Right cardiac atrium (tissue), 5 donors: ENCODE data around the gene GNAI3. TPM values are rescaled to one million over a fixed set of nuclear protein-coding genes. Genes with fewer than 3 reads are reported as not detected.

Experiments used
- ATAC-seq, 2 donors: fragments of 200-7000 bp; cut with Tn5 transposase; one replicate each; pipeline versions ENCODE4 v1.8.0 to v1.9.1; 2020; ENCODE audit warnings: moderate library complexity in 2 of 2, mild to moderate bottlenecking in 1 of 2
- DNase-seq, 3 donors: peaks; one replicate each; pipeline ENCODE4 v3.0.0-alpha.2; 2020
- H3K27ac ChIP-seq: one replicate; pipeline ENCODE4 v1.5.1; 2013; ENCODE audit warnings: mild to moderate bottlenecking, low read length, control low read depth, moderate library complexity
- H3K27me3 ChIP-seq: one replicate; pipeline ENCODE4 v1.6.1; 2013; ENCODE audit not compliant: control insufficient read depth, insufficient read depth
- H3K4me1 ChIP-seq: one replicate; pipeline ENCODE4 v1.6.1; 2013; ENCODE audit warnings: low read length; ENCODE audit not compliant: control insufficient read depth, insufficient read depth
- H3K4me3 ChIP-seq: one replicate; pipeline ENCODE4 v1.5.1; 2013; ENCODE audit warnings: low read length, control low read depth
- H3K9me3 ChIP-seq: one replicate; pipeline ENCODE4 v1.6.1; 2013; ENCODE audit warnings: low read length; ENCODE audit not compliant: control insufficient read depth
- WGBS: extraction: QIAGEN DNeasy Blood & Tissue Kit; methylation state at CpG from one replicate; pipeline ENCODE4 v1.1.7; 2013; 5-methylcytosine and 5-hydroxymethylcytosine counted together
- intact Hi-C, 4 donors: fragments of 100-400 bp; cut with DNase I; formaldehyde crosslinking; loops; one replicate each; pipeline versions ENCODE4 v1.11.0 to v1.14.0; 2022 to 2023
- polyA plus RNA-seq: library from polyadenylated mRNA; stranded (reverse); fragments of 200-250 nt; gene quantifications from one replicate; pipeline ENCODE4 v1.2.3, GENCODE V29; 2013
- total RNA-seq, 4 donors: library from RNA; stranded (reverse); fragmentation: NEBNext Ultra II Directional; extraction: Animal tissue kit (Norgen Biotek cat#: 25700); gene quantifications; one replicate each; pipeline ENCODE4 v1.2.1, GENCODE V29; 2021
- donor health status: healthy with polysubstance abuse.
- donor health status: DM: no; HTN: yes; CAD: no.
- donor health status: DM: no; HTN: no; CAD: no.
- donor health status: DM: no; HTN: yes; CAD: no; lungs with severe emphysema.
- donor health status: DM: yes; HTN: yes; CAD: no.

Gene GNAI3
- total and polyA plus RNA-seq, 5 donors, result 1.6 to 4.7 (median 2.7) TPM

DNA sequence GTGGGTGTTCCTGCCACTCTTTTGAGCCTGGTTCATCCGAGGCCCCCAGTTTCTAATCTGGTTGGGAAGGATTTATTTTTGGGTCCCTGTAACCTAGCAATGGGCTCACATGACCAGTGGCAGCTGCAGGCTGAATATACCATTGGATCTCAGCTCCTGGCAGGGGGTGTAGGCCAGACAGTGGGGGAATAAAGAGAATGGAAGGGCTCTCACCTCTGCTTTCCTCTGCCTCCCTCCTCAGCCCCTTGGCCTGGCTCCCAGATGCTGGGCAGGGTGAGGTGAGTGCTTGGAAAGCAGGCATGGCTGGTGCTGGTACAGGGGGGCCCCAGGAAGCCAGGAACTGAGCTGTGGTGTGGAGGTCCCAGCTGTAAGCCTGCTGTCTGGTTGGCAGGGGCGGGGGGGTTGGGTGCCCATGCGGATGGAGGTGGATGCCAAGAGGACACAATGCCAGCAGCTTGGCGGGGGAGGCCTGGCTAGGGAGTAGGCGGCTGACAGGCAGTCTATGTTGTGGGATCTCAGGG lies 12.4 kb upstream of the GNAI3 start:
- H3K4me1 ChIP-seq, result no peaks in the 10 kb centered on the region
- no peaks in the 10 kb centered on the region for H3K27me3 ChIP-seq
- no peaks in the 10 kb centered on the region for H3K9me3 ChIP-seq
- peak; percentile 23 to 81 (median 71) for DNase-seq
- 47% methylated on average over 5 of the region's 5 CpGs for WGBS
- no peak overlapping the region for H3K4me3 ChIP-seq
- H3K27ac ChIP-seq, result peak overlapping the region; percentile 81
- ATAC-seq, result peak; percentile 56 to 68
- intact Hi-C loops, result no loop called here

- intact Hi-C loops, result no loop called here
- no peak for DNase-seq
- no peaks in the 10 kb centered on the region for H3K27me3 ChIP-seq
- H3K9me3 ChIP-seq, result no peaks in the 10 kb centered on the region
- H3K27ac ChIP-seq, result no peak overlapping the region
- 85% methylated on average over 9 of the region's 9 CpGs for WGBS
- no peak for ATAC-seq
- H3K4me3 ChIP-seq, result no peak overlapping the region
- H3K4me1 ChIP-seq, result no peaks in the 10 kb centered on the region
Measured at GRCh38 chr1:109537450-109538178, 10.8 kb upstream of the GNAI3 start.

DNA sequence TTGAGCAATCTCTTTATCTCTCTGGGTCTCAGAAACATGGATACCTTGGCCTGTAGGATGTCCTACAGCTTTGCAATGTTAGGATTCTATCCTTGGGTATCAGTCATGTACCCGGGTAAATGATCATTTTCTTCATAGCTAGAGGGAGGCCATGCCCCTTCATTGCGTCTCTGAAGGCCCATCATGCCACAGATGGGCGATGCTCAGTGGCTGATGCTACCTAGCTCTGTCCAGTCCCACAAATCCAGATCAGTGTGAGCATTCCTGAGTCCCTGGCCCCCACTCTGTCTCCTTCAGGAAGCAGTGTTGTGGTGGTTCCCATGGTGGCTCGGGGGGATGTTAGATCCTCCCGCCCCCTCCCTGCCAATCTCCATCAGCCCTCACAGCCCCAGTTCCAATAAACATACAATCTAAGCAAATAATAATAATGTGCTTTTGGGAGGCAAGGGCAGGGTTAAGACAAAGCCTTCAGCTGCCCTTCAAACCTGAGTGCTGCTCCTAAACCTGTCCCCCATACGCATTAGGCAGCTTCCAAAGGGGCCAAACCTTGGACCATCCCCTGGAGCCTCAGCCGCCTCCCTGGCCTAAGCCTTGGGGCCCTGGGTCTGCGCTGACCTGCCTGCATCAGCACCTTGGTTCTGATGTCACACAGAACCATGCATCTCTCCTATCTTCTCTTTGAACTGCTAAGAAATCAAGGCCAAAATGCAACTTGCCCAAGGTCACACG lies 9.4 kb upstream of the GNAI3 start:
- H3K27me3 ChIP-seq, result no peaks in the 10 kb centered on the region
- no peaks in the 10 kb centered on the region for H3K4me1 ChIP-seq
- H3K9me3 ChIP-seq, result no peaks in the 10 kb centered on the region
- no peak for DNase-seq
- H3K27ac ChIP-seq, result no peak overlapping the region
- ATAC-seq, result no peak
- intact Hi-C loops, result no loop called here
- H3K4me3 ChIP-seq, result no peak overlapping the region
- WGBS, result 87% methylated on average over 9 of the region's 9 CpGs

DNA sequence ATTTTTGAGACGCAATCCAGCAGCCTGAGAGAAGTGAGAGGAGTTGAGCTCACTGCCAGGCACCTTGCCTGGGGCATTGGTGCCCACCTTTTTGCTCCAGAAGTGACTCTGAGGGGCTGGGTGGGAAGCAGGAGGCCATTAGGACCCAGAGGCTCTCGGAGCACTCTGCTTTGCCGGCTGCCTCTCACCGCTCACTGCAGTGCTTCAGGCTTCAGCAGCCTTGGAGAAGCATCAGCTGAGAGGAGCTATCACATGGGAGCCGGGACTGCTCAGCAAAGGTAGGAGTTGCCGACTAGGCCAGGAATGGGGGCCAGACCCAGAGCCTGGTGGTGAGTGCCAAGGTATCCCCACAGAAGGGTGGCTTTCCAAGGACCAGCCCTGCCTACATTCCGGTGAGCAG lies 8.7 kb upstream of the GNAI3 start, which contains the start of gene GPR61:
Gene GPR61 (plus strand): TSS at position 197 of the 400 bp plus-strand sequence. CDS start 3,151 bp downstream, outside the sequence.
- no peak within 1 kb of the TSS for H3K4me3 ChIP-seq
- intact Hi-C loops, result loop anchor here in 2 of 4 donors (10.0 kb wide), 2 partner anchors 235 to 445 kb away; partner anchors contain the start of gene AHCYL1 (in 1 of the 2)
- no peaks in the 10 kb centered on the region for H3K4me1 ChIP-seq
- H3K27me3 ChIP-seq, result no peaks in the 10 kb centered on the region
- no peaks in the 10 kb centered on the region for H3K9me3 ChIP-seq
- no peak for DNase-seq
- WGBS, result 40% methylated on average over 7 of the region's 7 CpGs
- no peak within 1 kb of the TSS for H3K27ac ChIP-seq
- no peak for ATAC-seq

DNA sequence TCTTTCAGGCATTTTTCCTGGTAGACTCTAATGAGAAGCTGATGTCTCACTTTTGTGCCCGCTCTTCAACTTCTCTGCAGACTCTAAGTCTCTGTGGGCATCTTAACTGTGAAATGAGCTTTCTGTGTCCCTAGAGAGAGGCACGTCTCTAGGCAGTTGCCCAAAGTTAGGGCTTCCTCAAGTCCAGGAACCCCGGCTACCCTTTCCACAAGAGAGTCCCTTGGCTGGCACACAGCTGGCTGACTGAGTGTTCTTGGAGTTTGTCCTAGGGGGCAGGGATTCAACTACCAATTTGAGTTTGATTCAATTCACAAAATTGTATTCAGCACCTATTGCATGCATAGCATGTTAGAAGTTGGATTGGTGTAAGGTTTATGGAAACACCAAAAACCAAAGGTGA lies 7.3 kb upstream of the GNAI3 start:
- 69% methylated on average over 3 of the region's 3 CpGs for WGBS
- intact Hi-C loops, result loop anchor here in 2 of 4 donors (10.0 kb wide), 2 partner anchors 234 to 444 kb away; partner anchors contain the start of gene AHCYL1 (in 1 of the 2)
- Histone ChIP-seq H3K4me1 (no peaks in the 10 kb centered on the region), H3K4me3 (no peak overlapping the region), H3K27ac (no peak overlapping the region), H3K9me3 (no peaks in the 10 kb centered on the region), H3K27me3 (no peaks in the 10 kb centered on the region)
- no peak for DNase-seq
- no peak for ATAC-seq

- Histone ChIP-seq H3K4me3 (no peak overlapping the region), H3K27me3 (no peaks in the 10 kb centered on the region), H3K9me3 (no peaks in the 10 kb centered on the region), H3K27ac (no peak overlapping the region), H3K4me1 (peaks cover 3% of the 10 kb centered on the region)
- DNase-seq, result no peak
- 86% methylated on average over 10 of the region's 10 CpGs for WGBS
- ATAC-seq, result no peak
- intact Hi-C loops, result loop anchor here in 2 of 4 donors (10.0 kb wide), 2 partner anchors 232 to 442 kb away; partner anchors contain the start of gene AHCYL1 (in 1 of the 2)
Measured at GRCh38 chr1:109542657-109543056, 5.8 kb upstream of the GNAI3 start.

DNA sequence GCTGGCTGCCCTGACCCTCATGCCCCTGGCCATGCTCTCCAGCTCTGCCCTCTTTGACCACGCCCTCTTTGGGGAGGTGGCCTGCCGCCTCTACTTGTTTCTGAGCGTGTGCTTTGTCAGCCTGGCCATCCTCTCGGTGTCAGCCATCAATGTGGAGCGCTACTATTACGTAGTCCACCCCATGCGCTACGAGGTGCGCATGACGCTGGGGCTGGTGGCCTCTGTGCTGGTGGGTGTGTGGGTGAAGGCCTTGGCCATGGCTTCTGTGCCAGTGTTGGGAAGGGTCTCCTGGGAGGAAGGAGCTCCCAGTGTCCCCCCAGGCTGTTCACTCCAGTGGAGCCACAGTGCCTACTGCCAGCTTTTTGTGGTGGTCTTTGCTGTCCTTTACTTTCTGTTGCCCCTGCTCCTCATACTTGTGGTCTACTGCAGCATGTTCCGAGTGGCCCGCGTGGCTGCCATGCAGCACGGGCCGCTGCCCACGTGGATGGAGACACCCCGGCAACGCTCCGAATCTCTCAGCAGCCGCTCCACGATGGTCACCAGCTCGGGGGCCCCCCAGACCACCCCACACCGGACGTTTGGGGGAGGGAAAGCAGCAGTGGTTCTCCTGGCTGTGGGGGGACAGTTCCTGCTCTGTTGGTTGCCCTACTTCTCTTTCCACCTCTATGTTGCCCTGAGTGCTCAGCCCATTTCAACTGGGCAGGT lies 5.0 kb upstream of the GNAI3 start:
- Histone ChIP-seq H3K27me3 (no peaks in the 10 kb centered on the region), H3K9me3 (no peaks in the 10 kb centered on the region), H3K27ac (no peak overlapping the region), H3K4me3 (no peak overlapping the region), H3K4me1 (peaks cover 3% of the 10 kb centered on the region)
- intact Hi-C loops, result loop anchor here in 2 of 4 donors (10.0 kb wide), 2 partner anchors 231 to 441 kb away; partner anchors contain the start of gene AHCYL1 (in 1 of the 2)
- ATAC-seq (no peak), DNase-seq (peak in 1 of 3 donors; percentile 54)
- WGBS, result 87% methylated on average over 24 of the region's 24 CpGs

- DNase-seq, result peak in 1 of 3 donors; percentile 38
- Histone ChIP-seq H3K4me3 (no peak overlapping the region), H3K4me1 (peaks cover 3% of the 10 kb centered on the region), H3K27me3 (no peaks in the 10 kb centered on the region), H3K9me3 (no peaks in the 10 kb centered on the region), H3K27ac (no peak overlapping the region)
- no peak for ATAC-seq
- WGBS, result 61% methylated on average over 14 of the region's 14 CpGs
- intact Hi-C loops, result loop anchor here in 3 of 4 donors (2.0 to 10.0 kb wide), 3 partner anchors 229 to 441 kb away; partner anchors contain the start of gene AHCYL1 (in 1 of the 3)
Measured at GRCh38 chr1:109543988-109544735, 4.3 kb upstream of the GNAI3 start.

GRCh38 chr1:109546311-109547109 lies 1.9 kb upstream of the GNAI3 start:
- DNase-seq, result peak; percentile 87 to 92 (median 90)
- peaks cover 3% of the 10 kb centered on the region for H3K4me1 ChIP-seq
- intact Hi-C loops, result loop anchor here (2.0 to 10.0 kb wide), 7 partner anchors 82 to 438 kb away; partner anchors contain the start of gene AHCYL1 (in 2 of the 4)
- ATAC-seq, result peak; percentile 69 to 73
- peak overlapping the region; percentile 70 for H3K27ac ChIP-seq
- peak overlapping the region; percentile 25 for H3K4me3 ChIP-seq
- WGBS, result 30% methylated on average over 5 of the region's 5 CpGs
- H3K27me3 ChIP-seq, result no peaks in the 10 kb centered on the region
- H3K9me3 ChIP-seq, result no peaks in the 10 kb centered on the region
